B cell (primary cell): Measurements from ENCODE around the gene HUS1. TPM values are rescaled to one million over a fixed set of nuclear protein-coding genes. Genes with fewer than 3 reads are reported as not detected.

ENCODE experiments used
- ATAC-seq: fragments of 200-7000 bp; cut with Tn5 transposase; one replicate; pipeline ENCODE4 v1.10.0; 2021; ENCODE audit warnings: low read depth, mild to moderate bottlenecking, moderate number of reproducible peaks, moderate library complexity
- CTCF ChIA-PET: fragments of 350-600 bp; sonication (Branson Sonifier 250); formaldehyde crosslinking; loops from one replicate; lab custom pipeline; 2021; ENCODE audit warnings: antibody characterized with exemption, inconsistent platforms; lab: Charles Lee
- POLR2A ChIA-PET: fragments of 350-600 bp; sonication (Branson Sonifier 250); formaldehyde crosslinking; loops from one replicate; lab custom pipeline; 2021; ENCODE audit warnings: antibody characterized with exemption; lab: Charles Lee
- DNase-seq: peaks from one replicate; pipeline ENCODE4 v3.0.0; 2013
- H2AFZ ChIP-seq: 2 replicates; pipeline ENCODE4 v1.6.1; 2012; ENCODE audit warnings: mild to moderate bottlenecking, low read depth, low read length; ENCODE audit not compliant: insufficient read depth, poor library complexity, severe bottlenecking
- H3K27ac ChIP-seq, 2 donors: 1 replicate in 1 of 2; 2 replicates in 1 of 2; pipeline ENCODE4 v1.5.1; 2012 to 2013; ENCODE audit warnings: low read length in 2 of 2, mild to moderate bottlenecking in 2 of 2, moderate library complexity in 1 of 2
- H3K27me3 ChIP-seq, 4 experiments: fragments of 200-600 bp in 1 of 4; sonication (generic) in 1 of 4; replicated peaks in 1 of 4; 1 replicate in 2 of 4; 2 replicates in 2 of 4; pipeline versions ENCODE4 v1.6.1 to v1.7.0; 2013 to 2016; ENCODE audit warnings: low read length in 3 of 4, mild to moderate bottlenecking in 2 of 4, mixed read lengths in 1 of 4, moderate library complexity in 1 of 4; ENCODE audit not compliant: insufficient read depth in 4 of 4, control insufficient read depth in 3 of 4; ENCODE audit errors: control extremely low read depth in 1 of 4
- H3K36me3 ChIP-seq, 2 experiments: replicated peaks in 1 of 2; 1 replicate in 1 of 2; 2 replicates in 1 of 2; pipeline versions ENCODE4 v1.6.1 to v1.7.1; 2013; ENCODE audit warnings: low read length in 1 of 2; ENCODE audit not compliant: insufficient read depth in 2 of 2, control insufficient read depth in 1 of 2; ENCODE audit errors: control extremely low read depth in 1 of 2, extremely low read depth in 1 of 2
- H3K4me1 ChIP-seq, 2 donors: fragments of 200-600 bp in 1 of 2; sonication (generic) in 1 of 2; 1 replicate in 1 of 2; 2 replicates in 1 of 2; pipeline versions ENCODE4 v1.5.1 to v1.6.1; 2013 to 2017; ENCODE audit warnings: low read length in 2 of 2; ENCODE audit not compliant: control insufficient read depth in 2 of 2, insufficient read depth in 2 of 2
- H3K4me2 ChIP-seq: replicated peaks from 2 replicates; pipeline ENCODE3; 2012; ENCODE audit warnings: mild to moderate bottlenecking, low read depth, low read length; ENCODE audit not compliant: poor library complexity, severe bottlenecking
- H3K4me3 ChIP-seq, 5 experiments: fragments of 200-600 bp in 1 of 5; sonication (generic) in 1 of 5; 1 replicate in 3 of 5; 2 replicates in 2 of 5; pipeline versions ENCODE4 v1.5.1 to v1.7.0; 2011 to 2016; ENCODE audit warnings: low read length in 4 of 5, mild to moderate bottlenecking in 4 of 5, low read depth in 2 of 5, control low read depth in 1 of 5, moderate library complexity in 1 of 5; ENCODE audit not compliant: insufficient read depth in 1 of 5; ENCODE audit errors: control extremely low read depth in 1 of 5, extremely low read depth in 1 of 5
- H3K79me2 ChIP-seq: fragments of 200-600 bp; sonication (generic); one replicate; pipeline ENCODE4 v1.6.0; 2016; ENCODE audit warnings: low read length; ENCODE audit not compliant: control insufficient read depth, insufficient read depth
- H3K9ac ChIP-seq: fragments of 200-600 bp; sonication (generic); 2 replicates; pipeline ENCODE4 v1.6.1; 2017; ENCODE audit warnings: mild to moderate bottlenecking, low read length, moderate library complexity
- H3K9me3 ChIP-seq, 3 donors: one replicate each; pipeline versions ENCODE4 v1.6.1 to v1.7.1; 2013; ENCODE audit warnings: low read length in 2 of 3; ENCODE audit not compliant: control insufficient read depth in 2 of 3, insufficient read depth in 1 of 3; ENCODE audit errors: control extremely low read depth in 1 of 3
- H4K20me1 ChIP-seq: 2 replicates; pipeline ENCODE4 v1.6.0; 2012; ENCODE audit warnings: mild to moderate bottlenecking, low read length; ENCODE audit not compliant: insufficient read depth, control insufficient read depth, poor library complexity, severe bottlenecking
- H3K27ac Mint-ChIP-seq: one replicate; pipeline ENCODE4 v1.8.0; 2021; ENCODE audit warnings: mixed read lengths
- H3K27me3 Mint-ChIP-seq: one replicate; pipeline ENCODE4 v1.8.0; 2021; ENCODE audit warnings: mixed read lengths
- H3K4me1 Mint-ChIP-seq: one replicate; pipeline ENCODE4 v1.8.0; 2021; ENCODE audit warnings: mixed read lengths
- H3K4me3 Mint-ChIP-seq: one replicate; pipeline ENCODE4 v1.8.0; 2021; ENCODE audit warnings: mixed read lengths
- H3K9me3 Mint-ChIP-seq: one replicate; pipeline ENCODE4 v1.8.0; 2022; ENCODE audit warnings: mixed read lengths; ENCODE audit not compliant: insufficient read depth
- CTCF ChIP-seq: fragments of 200-600 bp; IDR thresholded peaks from one replicate; pipeline ENCODE4 v1.8.0; 2022; ENCODE audit warnings: antibody characterized with exemption, mild to moderate bottlenecking
- EZH2 ChIP-seq: IDR thresholded peaks from 2 replicates; pipeline ENCODE4 v1.6.1; 2012; ENCODE audit warnings: borderline replicate concordance, low read depth, mild to moderate bottlenecking, moderate library complexity, low read length; ENCODE audit not compliant: insufficient read depth, poor library complexity, severe bottlenecking
- WGBS: methylation state at CpG from one replicate; pipeline ENCODE4 v1.1.5; 2013; ENCODE audit warnings: missing lambda C conversion rate; ENCODE audit not compliant: insufficient coverage; 5-methylcytosine and 5-hydroxymethylcytosine counted together
- intact Hi-C: fragments of 100-400 bp; cut with micrococcal nuclease; formaldehyde crosslinking; loops from one replicate; pipeline ENCODE4 v1.10.0; 2022
- polyA minus RNA-seq: library from RNA; depleted of rRNA, polyadenylated mRNA; stranded (reverse); fragments of >200 nt; gene quantifications from 2 replicates; pipeline ENCODE4 v1.2.3, GENCODE V29; 2012
- polyA plus RNA-seq: library from polyadenylated mRNA; depleted of rRNA; stranded (reverse); fragments of >200 nt; gene quantifications from 2 replicates; pipeline ENCODE4 v1.2.3, GENCODE V29; 2012
- total RNA-seq, 2 donors: library from RNA; stranded (reverse); fragments of 120-200 nt in 1 of 2; gene quantifications; 1 replicate in 1 of 2; 2 replicates in 1 of 2; pipeline versions ENCODE4 v1.2.3 to v1.2.4, GENCODE V29; 2013 to 2022

HUS1 gene
- 61.6 and 70.8 TPM in 2 replicates for total RNA-seq
- 24.7 TPM for total RNA-seq (2013)
- polyA plus RNA-seq, result 37.7 and 45.7 TPM in 2 replicates
- 15.0 and 32.3 TPM in 2 replicates for polyA minus RNA-seq

DNA sequence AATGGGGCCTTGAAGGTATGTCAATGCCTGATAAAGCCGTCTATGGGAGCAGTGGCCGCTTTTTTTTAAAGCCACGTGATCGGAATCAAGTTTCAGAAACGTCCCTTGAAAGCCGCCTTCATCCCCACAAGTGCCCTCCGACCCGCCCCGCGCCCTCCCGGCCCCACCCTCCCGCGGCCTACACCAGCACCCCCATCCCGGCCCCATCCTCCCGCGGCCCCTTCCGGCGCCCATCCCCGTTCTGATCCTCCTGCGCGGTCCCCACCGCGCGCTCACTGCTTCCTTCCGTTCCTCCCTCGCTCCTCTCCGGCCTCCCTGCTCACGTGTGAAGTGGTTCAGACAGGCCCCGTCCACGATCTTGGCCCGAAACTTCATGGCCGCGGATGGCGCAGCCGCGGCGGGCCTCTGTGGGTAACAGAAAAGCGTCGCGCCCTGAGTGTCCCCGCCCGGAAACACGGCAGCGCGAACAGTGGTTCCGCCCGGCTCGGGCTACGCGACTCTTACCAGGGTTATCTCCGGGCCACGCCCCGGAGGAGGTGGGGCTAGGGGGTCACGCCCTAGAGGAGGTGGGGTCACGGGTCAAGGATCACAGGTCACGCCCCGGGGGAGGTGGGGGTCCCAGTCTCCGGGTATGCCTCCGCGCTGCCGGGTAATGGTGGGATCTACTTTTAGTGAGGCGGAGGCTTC, at the start of gene HUS1:
Gene HUS1, minus strand, starts transcription at position 471 of the 687 bp plus-strand sequence. Its CDS starts 96 bp downstream, at position 375.
- H4K20me1 ChIP-seq, result peaks cover 8% of the 10 kb centered on the region
- peak within 1 kb of the TSS; percentile 88 for H2AFZ ChIP-seq
- Mint-ChIP-seq H3K27ac (peak within 1 kb of the TSS; percentile 98), H3K4me1 (peaks cover 22% of the 10 kb centered on the region), H3K27me3 (no peaks in the 10 kb centered on the region), H3K4me3 (peak within 1 kb of the TSS; percentile 92), H3K9me3 (no peaks in the 10 kb centered on the region)
- peaks cover 2 to 39% of the 10 kb centered on the region in 2 experiments for H3K36me3 ChIP-seq
- ChIA-PET POLR2A (no interaction called here), CTCF (interaction anchor here (1.2 to 1.8 kb wide), 5 partner anchors 9 to 35 kb away, joined by 3 to 12 read pairs (median 6); no protein-coding TSS in a partner anchor)
- WGBS, result under 1% methylated on average over 48 of the region's 62 CpGs
- H3K27me3 ChIP-seq, result no peaks in the 10 kb centered on the region
- H3K9ac ChIP-seq, result peak within 1 kb of the TSS; percentile 79
- peak within 1 kb of the TSS; percentile 77 for H3K4me2 ChIP-seq
- H3K79me2 ChIP-seq, result peaks cover 16% of the 10 kb centered on the region
- DNase-seq (peak; percentile 94), ATAC-seq (peak; percentile 98)
- peaks cover 8 to 13% of the 10 kb centered on the region in 2 donors for H3K4me1 ChIP-seq
- TF ChIP-seq CTCF, result no peak
- H3K4me3 ChIP-seq, result peak within 1 kb of the TSS; percentile 67 to 91 (median 71)
- peaks cover 0 to 2% (median 0%) of the 10 kb centered on the region in 3 donors for H3K9me3 ChIP-seq
- H3K27ac ChIP-seq, result peak within 1 kb of the TSS; percentile 91 to 93
- intact Hi-C loops, result loop anchor here (1.0 to 5.0 kb wide), 3 partner anchors 12 to 307 kb away; no protein-coding TSS in a partner anchor

- no peak within 1 kb of the TSS for H3K4me2 ChIP-seq
- Mint-ChIP-seq H3K9me3 (peaks cover 3% of the 10 kb centered on the region), H3K27ac (no peak within 1 kb of the TSS), H3K27me3 (peaks cover 55% of the 10 kb centered on the region), H3K4me3 (no peak within 1 kb of the TSS), H3K4me1 (no peaks in the 10 kb centered on the region)
- intact Hi-C loops, result no loop called here
- H2AFZ ChIP-seq, result no peak within 1 kb of the TSS
- no peaks in the 10 kb centered on the region for H3K79me2 ChIP-seq
- no peaks in the 10 kb centered on the region for H3K36me3 ChIP-seq
- H3K9ac ChIP-seq, result no peak within 1 kb of the TSS
- no peaks in the 10 kb centered on the region for H3K4me1 ChIP-seq
- TF ChIP-seq CTCF (no peak), EZH2 (no peak)
- peaks cover 2 to 7% (median 3%) of the 10 kb centered on the region in 3 donors for H3K9me3 ChIP-seq
- no peaks in the 10 kb centered on the region for H4K20me1 ChIP-seq
- WGBS, result 92% methylated on average over 3 of the region's 6 CpGs
- peaks cover 0 to 34% (median 15%) of the 10 kb centered on the region in 4 experiments for H3K27me3 ChIP-seq
- DNase-seq (no peak), ATAC-seq (no peak)
- ChIA-PET POLR2A (no interaction called here), CTCF (interaction anchor here (2.4 kb wide), 1 partner anchor 81 kb away, joined by 7 read pairs; no protein-coding TSS in a partner anchor)
- no peak within 1 kb of the TSS for H3K27ac ChIP-seq
- H3K4me3 ChIP-seq, result no peak within 1 kb of the TSS
Observed at GRCh38 chr7:48028938-48029337, 49.5 kb upstream of the HUS1 start, which contains the start of gene SUN3. SUN3 (minus strand) TSS chr7:48029107; CDS start chr7:48028938, 169 bp downstream.
